ENCODE data around the gene GAS2L3. TPM values are rescaled to one million over a fixed set of nuclear protein-coding genes. Genes with fewer than 3 reads are reported as not detected.

Gene GAS2L3
- total RNA-seq, 1 experiment from 2014 or later: 29.9 TPM

DNA sequence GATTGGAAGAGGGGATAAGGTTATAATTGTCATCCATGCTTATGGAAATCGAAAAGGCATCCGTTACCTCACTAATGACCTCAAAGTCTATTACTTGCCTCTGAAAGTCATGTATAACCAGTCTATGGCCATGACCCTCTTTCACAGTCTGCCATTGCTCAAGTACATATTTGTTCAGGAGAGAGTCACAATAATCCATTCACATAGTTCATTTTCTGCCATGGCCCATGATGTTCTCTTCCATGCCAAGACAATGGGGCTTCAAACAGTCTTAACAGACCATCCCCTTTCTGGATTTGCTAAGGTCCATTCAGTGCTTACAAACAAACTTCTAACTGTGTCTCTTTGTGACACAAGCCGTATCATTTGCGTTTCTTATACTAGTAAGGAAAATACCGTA, 5.4 kb downstream of the GAS2L3 start:
- no peak for DNase-seq (ENCODE audit: unreplicated experiment)
- H3K4me3 Mint-ChIP-seq (ENCODE audit: unreplicated experiment): no peak overlapping the region
- no peak overlapping the region for H3K27ac Mint-ChIP-seq (ENCODE audit: low read depth, unreplicated experiment)
- H3K4me1 Mint-ChIP-seq (ENCODE audit: insufficient read depth, unreplicated experiment): peaks cover 6% of the 10 kb centered on the region
- TF ChIP-seq, protein P1, sequence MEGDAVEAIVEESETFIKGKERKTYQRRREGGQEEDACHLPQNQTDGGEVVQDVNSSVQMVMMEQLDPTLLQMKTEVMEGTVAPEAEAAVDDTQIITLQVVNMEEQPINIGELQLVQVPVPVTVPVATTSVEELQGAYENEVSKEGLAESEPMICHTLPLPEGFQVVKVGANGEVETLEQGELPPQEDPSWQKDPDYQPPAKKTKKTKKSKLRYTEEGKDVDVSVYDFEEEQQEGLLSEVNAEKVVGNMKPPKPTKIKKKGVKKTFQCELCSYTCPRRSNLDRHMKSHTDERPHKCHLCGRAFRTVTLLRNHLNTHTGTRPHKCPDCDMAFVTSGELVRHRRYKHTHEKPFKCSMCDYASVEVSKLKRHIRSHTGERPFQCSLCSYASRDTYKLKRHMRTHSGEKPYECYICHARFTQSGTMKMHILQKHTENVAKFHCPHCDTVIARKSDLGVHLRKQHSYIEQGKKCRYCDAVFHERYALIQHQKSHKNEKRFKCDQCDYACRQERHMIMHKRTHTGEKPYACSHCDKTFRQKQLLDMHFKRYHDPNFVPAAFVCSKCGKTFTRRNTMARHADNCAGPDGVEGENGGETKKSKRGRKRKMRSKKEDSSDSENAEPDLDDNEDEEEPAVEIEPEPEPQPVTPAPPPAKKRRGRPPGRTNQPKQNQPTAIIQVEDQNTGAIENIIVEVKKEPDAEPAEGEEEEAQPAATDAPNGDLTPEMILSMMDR (IDR thresholded peaks at IDR 0.05; ENCODE audit: unreplicated experiment): no peak
- ChIA-PET CTCF (interaction anchor here (1.0 to 2.0 kb wide), 2 partner anchors 9 to 15 kb away, joined by 3 to 5 read pairs; no protein-coding TSS in a partner anchor), POLR2A (interaction anchor here (2.3 kb wide), 1 partner anchor 15 kb away, joined by 10 read pairs; no protein-coding TSS in a partner anchor)
- no peaks in the 10 kb centered on the region for H3K27me3 Mint-ChIP-seq (ENCODE audit: insufficient read depth, unreplicated experiment)
- intact Hi-C loops (cut with micrococcal nuclease): no loop called here
- BruUV-seq (replicated peaks): no TSS peak
- H3K9me3 Mint-ChIP-seq (ENCODE audit: unreplicated experiment): peaks cover 15% of the 10 kb centered on the region
- peaks cover 6% of the 10 kb centered on the region for H3K36me3 Mint-ChIP-seq (ENCODE audit: insufficient read depth, unreplicated experiment)

DNA sequence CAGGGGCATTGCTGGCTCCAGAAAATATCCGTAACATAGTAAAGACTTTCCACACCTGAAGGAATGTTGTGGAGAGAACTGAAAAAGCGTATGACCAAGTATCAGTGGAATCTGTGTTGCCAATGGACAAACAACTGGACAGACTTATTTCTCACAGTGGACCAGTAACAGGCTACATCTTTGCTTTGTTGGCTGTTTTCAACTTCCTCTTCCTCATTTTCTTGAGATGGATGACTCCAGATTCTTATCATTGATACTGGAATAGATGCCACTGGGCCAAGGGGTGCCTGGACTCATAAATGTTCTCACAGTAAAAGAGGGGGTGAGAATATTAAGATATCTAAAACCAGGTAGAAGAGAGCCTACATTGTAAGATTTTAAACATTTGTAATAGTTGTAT, 6.4 kb downstream of the GAS2L3 start:
- Mint-ChIP-seq H3K36me3 (ENCODE audit: insufficient read depth, unreplicated experiment) (peaks cover 6% of the 10 kb centered on the region), H3K4me3 (ENCODE audit: unreplicated experiment) (no peak overlapping the region), H3K9me3 (ENCODE audit: unreplicated experiment) (peaks cover 21% of the 10 kb centered on the region), H3K27me3 (ENCODE audit: insufficient read depth, unreplicated experiment) (no peaks in the 10 kb centered on the region), H3K27ac (ENCODE audit: low read depth, unreplicated experiment) (no peak overlapping the region), H3K4me1 (ENCODE audit: insufficient read depth, unreplicated experiment) (no peaks in the 10 kb centered on the region)
- CTCF ChIA-PET: interaction anchor here (2.0 kb wide), 1 partner anchor 14 kb away, joined by 5 read pairs; no protein-coding TSS in a partner anchor
- intact Hi-C loops (cut with micrococcal nuclease): no loop called here
- no TSS peak for BruUV-seq (replicated peaks)
- POLR2A ChIA-PET: interaction anchor here (2.3 kb wide), 1 partner anchor 14 kb away, joined by 10 read pairs; no protein-coding TSS in a partner anchor
- TF ChIP-seq, protein P1 (IDR thresholded peaks at IDR 0.05; ENCODE audit: unreplicated experiment): no peak
- no peak for DNase-seq (ENCODE audit: unreplicated experiment)

DNA sequence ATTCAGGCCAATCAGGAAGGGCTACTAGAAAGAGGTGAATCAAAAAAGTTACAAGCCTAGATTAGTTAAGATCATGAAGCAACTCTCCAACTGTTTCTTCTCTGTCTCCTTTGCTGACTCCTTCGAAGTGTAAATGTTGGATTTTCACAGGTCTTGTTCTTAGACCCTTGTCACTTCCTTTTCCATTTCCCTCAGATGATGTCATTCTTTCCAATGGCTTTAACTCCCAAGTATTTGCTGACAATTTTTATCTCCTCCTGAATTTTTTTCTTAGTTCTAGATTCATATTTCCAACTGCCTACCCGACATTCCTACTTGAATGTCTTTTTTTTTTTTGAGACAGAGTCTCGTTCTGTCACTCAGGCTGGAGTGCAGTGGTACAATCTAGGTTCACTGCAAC, 10.8 kb downstream of the GAS2L3 start:
- H3K9me3 Mint-ChIP-seq (ENCODE audit: unreplicated experiment): peaks cover 41% of the 10 kb centered on the region
- no peak overlapping the region for H3K27ac Mint-ChIP-seq (ENCODE audit: low read depth, unreplicated experiment)
- no peak overlapping the region for H3K4me3 Mint-ChIP-seq (ENCODE audit: unreplicated experiment)
- intact Hi-C loops (cut with micrococcal nuclease): no loop called here
- TF ChIP-seq, protein P1 (IDR thresholded peaks at IDR 0.05; ENCODE audit: unreplicated experiment): no peak
- H3K4me1 Mint-ChIP-seq (ENCODE audit: insufficient read depth, unreplicated experiment): no peaks in the 10 kb centered on the region
- DNase-seq (ENCODE audit: unreplicated experiment): no peak
- CTCF ChIA-PET: interaction anchor here (2.6 kb wide), 1 partner anchor 9 kb away, joined by 9 read pairs; no protein-coding TSS in a partner anchor
- H3K27me3 Mint-ChIP-seq (ENCODE audit: insufficient read depth, unreplicated experiment): no peaks in the 10 kb centered on the region
- POLR2A ChIA-PET: interaction anchor here (2.2 kb wide), 1 partner anchor 10 kb away, joined by 7 read pairs; no protein-coding TSS in a partner anchor
- H3K36me3 Mint-ChIP-seq (ENCODE audit: insufficient read depth, unreplicated experiment): peaks cover 6% of the 10 kb centered on the region
- BruUV-seq (replicated peaks): no TSS peak

DNA sequence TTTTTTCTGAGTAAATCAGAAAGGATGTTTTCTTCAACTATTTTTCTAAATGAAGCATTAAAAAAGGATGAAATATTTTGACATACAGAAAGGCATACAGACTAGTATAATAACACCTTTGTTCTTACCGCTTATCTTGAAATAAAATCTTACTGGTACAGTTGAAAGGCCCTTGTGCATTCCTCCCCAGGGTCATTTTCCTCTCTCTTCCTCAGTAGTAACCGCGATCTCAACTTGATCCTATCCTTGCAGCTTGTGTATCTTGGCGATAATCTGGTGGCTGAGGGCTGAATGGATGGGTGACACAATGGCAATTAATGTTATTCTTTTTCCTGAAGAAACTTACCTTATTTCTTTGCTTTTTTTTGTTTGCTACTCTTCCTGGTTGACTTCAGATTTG, 18.5 kb downstream of the GAS2L3 start:
- no TSS peak for BruUV-seq (replicated peaks)
- H3K27me3 Mint-ChIP-seq (ENCODE audit: insufficient read depth, unreplicated experiment): no peaks in the 10 kb centered on the region
- no peak for DNase-seq (ENCODE audit: unreplicated experiment)
- peaks cover 20% of the 10 kb centered on the region for H3K4me1 Mint-ChIP-seq (ENCODE audit: insufficient read depth, unreplicated experiment)
- H3K27ac Mint-ChIP-seq (ENCODE audit: low read depth, unreplicated experiment): no peak overlapping the region
- POLR2A ChIA-PET: interaction anchor here (0.9 to 1.0 kb wide), 2 partner anchors 18 to 132 kb away, joined by 3 read pairs; no protein-coding TSS in a partner anchor
- H3K9me3 Mint-ChIP-seq (ENCODE audit: unreplicated experiment): peaks cover 3% of the 10 kb centered on the region
- H3K36me3 Mint-ChIP-seq (ENCODE audit: insufficient read depth, unreplicated experiment): no peaks in the 10 kb centered on the region
- intact Hi-C loops (cut with micrococcal nuclease): no loop called here
- CTCF ChIA-PET: no interaction called here
- TF ChIP-seq, protein P1 (IDR thresholded peaks at IDR 0.05; ENCODE audit: unreplicated experiment): no peak
- no peak overlapping the region for H3K4me3 Mint-ChIP-seq (ENCODE audit: unreplicated experiment)

Measured in MCF 10A (cell line).